Sigmoid colon (tissue), 7 donors: Measurements from ENCODE around the gene ARRB1. TPM values are rescaled to one million over a fixed set of nuclear protein-coding genes. Genes with fewer than 3 reads are reported as not detected.
"Not testable (repeated sequence)": the region's sequence is repeated elsewhere in the genome, so short reads cannot be mapped to it uniquely, and the experiment has no call there.

Experiments
- DNase-seq: peaks from one replicate; pipeline ENCODE4 v3.0.0-alpha.2; 2019
- H3K27ac ChIP-seq, 4 donors: fragments of 200-600 bp; sonication (generic); one replicate each; pipeline ENCODE4 v1.5.1; 2016 to 2019; ENCODE audit warnings: mild to moderate bottlenecking in 1 of 4
- H3K27me3 ChIP-seq, 3 donors: fragments of 200-600 bp; sonication (generic); one replicate each; pipeline ENCODE4 v1.5.1; 2019; ENCODE audit warnings: mild to moderate bottlenecking in 1 of 3
- H3K36me3 ChIP-seq, 4 donors: fragments of 200-600 bp; sonication (generic); one replicate each; pipeline ENCODE4 v1.5.1; 2016 to 2019
- H3K4me1 ChIP-seq, 4 donors: fragments of 200-600 bp; sonication (generic); one replicate each; pipeline ENCODE4 v1.5.1; 2017 to 2019
- H3K4me3 ChIP-seq, 4 donors: fragments of 200-600 bp; sonication (generic); one replicate each; pipeline ENCODE4 v1.5.1; 2017 to 2019; ENCODE audit warnings: mild to moderate bottlenecking in 2 of 4, moderate library complexity in 1 of 4
- H3K9me3 ChIP-seq, 4 donors: fragments of 200-600 bp in 3 of 4; sonication (generic) in 3 of 4; one replicate each; pipeline versions ENCODE4 v1.5.1 to v1.6.1; 2013 to 2019
- EP300 ChIP-seq, 4 donors: sonication (generic); formaldehyde crosslinking; IDR thresholded peaks; one replicate each; pipeline ENCODE4 v1.6.1; 2017; ENCODE audit warnings: antibody characterized with exemption in 4 of 4
- POLR2A ChIP-seq, 2 donors: fragments of 450-650 bp; IDR thresholded peaks; one replicate each; pipeline ENCODE4 v1.6.1; 2016; ENCODE audit warnings: antibody characterized with exemption in 2 of 2, mild to moderate bottlenecking in 2 of 2, moderate library complexity in 2 of 2
- POLR2AphosphoS5 ChIP-seq, 4 donors: sonication (generic); formaldehyde crosslinking; IDR thresholded peaks; one replicate each; pipeline ENCODE4 v1.6.1; 2017; ENCODE audit warnings: antibody characterized with exemption in 4 of 4
- WGBS, 2 donors: extraction: QIAGEN DNeasy Blood & Tissue Kit; methylation state at CpG; one replicate each; pipeline ENCODE4 v1.1.7; 2013; 5-methylcytosine and 5-hydroxymethylcytosine counted together
- intact Hi-C: fragments of 100-400 bp; cut with DNase I; formaldehyde crosslinking; loops from one replicate; pipeline ENCODE4 v1.15.1; 2023
- polyA plus RNA-seq, 3 donors: library from polyadenylated mRNA; stranded (reverse); fragments of 200-250 nt; gene quantifications; one replicate each; pipeline ENCODE4 v1.2.3, GENCODE V29; 2013
- total RNA-seq, 4 donors: library from RNA; depleted of rRNA; stranded (reverse); fragments of >200 nt; gene quantifications; one replicate each; pipeline ENCODE4 v1.1.0, GENCODE V29; 2016
- TF ChIP-seq, protein P1 (sequence below), 4 experiments: fragments of 450-650 bp in 3 of 4; fragments of 200-600 bp in 1 of 4; IDR thresholded peaks; one replicate each; pipeline ENCODE4 v1.5.1; 2016 to 2019; ENCODE audit warnings: antibody characterized with exemption in 4 of 4, mild to moderate bottlenecking in 3 of 4, moderate library complexity in 2 of 4
- donor health status: healthy with polysubstance abuse.
- donor health status: Bipolar disorder and iron deficiency.
- donor health status: healthy.

Gene ARRB1
- total and polyA plus RNA-seq, 7 donors = 24.0 to 96.7 (median 45.6) TPM

GRCh38 chr11:75380716-75381420 is 29.4 kb upstream of the ARRB1 start:
- intact Hi-C loops = no loop called here
- no peaks in the 10 kb centered on the region for H3K27me3 ChIP-seq
- DNase-seq = peak; percentile 68
- no peak overlapping the region for H3K4me3 ChIP-seq
- H3K4me1 ChIP-seq = peaks cover 0 to 5% (median 0%) of the 10 kb centered on the region in 4 donors
- H3K27ac ChIP-seq = peak overlapping the region in 1 of 4 donors; percentile 63
- H3K9me3 ChIP-seq = no peaks in the 10 kb centered on the region
- 29 to 69% methylated on average over 7 of the region's 7 CpGs for WGBS, 2 donors
- TF ChIP-seq, protein P1, sequence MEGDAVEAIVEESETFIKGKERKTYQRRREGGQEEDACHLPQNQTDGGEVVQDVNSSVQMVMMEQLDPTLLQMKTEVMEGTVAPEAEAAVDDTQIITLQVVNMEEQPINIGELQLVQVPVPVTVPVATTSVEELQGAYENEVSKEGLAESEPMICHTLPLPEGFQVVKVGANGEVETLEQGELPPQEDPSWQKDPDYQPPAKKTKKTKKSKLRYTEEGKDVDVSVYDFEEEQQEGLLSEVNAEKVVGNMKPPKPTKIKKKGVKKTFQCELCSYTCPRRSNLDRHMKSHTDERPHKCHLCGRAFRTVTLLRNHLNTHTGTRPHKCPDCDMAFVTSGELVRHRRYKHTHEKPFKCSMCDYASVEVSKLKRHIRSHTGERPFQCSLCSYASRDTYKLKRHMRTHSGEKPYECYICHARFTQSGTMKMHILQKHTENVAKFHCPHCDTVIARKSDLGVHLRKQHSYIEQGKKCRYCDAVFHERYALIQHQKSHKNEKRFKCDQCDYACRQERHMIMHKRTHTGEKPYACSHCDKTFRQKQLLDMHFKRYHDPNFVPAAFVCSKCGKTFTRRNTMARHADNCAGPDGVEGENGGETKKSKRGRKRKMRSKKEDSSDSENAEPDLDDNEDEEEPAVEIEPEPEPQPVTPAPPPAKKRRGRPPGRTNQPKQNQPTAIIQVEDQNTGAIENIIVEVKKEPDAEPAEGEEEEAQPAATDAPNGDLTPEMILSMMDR (IDR thresholded peaks at IDR 0.05) = no peak
- TF ChIP-seq POLR2AphosphoS5 (IDR thresholded peaks at IDR 0.05) = no peak
- H3K36me3 ChIP-seq = no peaks in the 10 kb centered on the region

DNA sequence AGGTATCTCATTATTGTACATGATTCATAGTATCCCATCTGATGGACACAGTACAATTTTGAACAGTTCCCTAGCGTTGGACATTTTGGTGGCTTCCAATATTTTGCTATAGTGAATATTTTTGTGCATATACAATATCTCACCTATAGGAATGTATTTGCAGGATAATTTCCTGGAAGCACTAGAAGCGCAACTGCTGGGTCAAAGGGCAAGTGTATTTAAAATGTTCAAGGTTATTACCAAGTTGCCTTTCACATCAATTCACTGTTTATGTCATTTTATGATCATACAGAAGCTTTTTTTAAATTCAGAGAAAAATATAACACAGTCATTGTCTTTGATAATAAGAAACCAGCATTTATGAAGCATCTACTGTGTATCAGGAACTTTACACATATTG is 28.8 kb upstream of the ARRB1 start:
- H3K4me3 ChIP-seq = no peak overlapping the region
- no peak for DNase-seq
- H3K27me3 ChIP-seq = no peaks in the 10 kb centered on the region
- peak overlapping the region in 1 of 4 donors; percentile 63 for H3K27ac ChIP-seq
- no peaks in the 10 kb centered on the region for H3K9me3 ChIP-seq
- no peaks in the 10 kb centered on the region for H3K36me3 ChIP-seq
- intact Hi-C loops = no loop called here
- 22 to 76% methylated on average over 2 of the region's 2 CpGs for WGBS, 2 donors
- TF ChIP-seq POLR2AphosphoS5 (IDR thresholded peaks at IDR 0.05) = no peak
- no peak for TF ChIP-seq EP300 (IDR thresholded peaks at IDR 0.05)
- TF ChIP-seq, protein P1 (IDR thresholded peaks at IDR 0.05) = no peak
- no peak for TF ChIP-seq POLR2A (IDR thresholded peaks at IDR 0.05)
- H3K4me1 ChIP-seq = peaks cover 0 to 5% (median 0%) of the 10 kb centered on the region in 4 donors

- H3K4me3 ChIP-seq, H3K27ac ChIP-seq, H3K4me1 ChIP-seq, intact Hi-C loops, DNase-seq, H3K36me3 ChIP-seq, H3K27me3 ChIP-seq, H3K9me3 ChIP-seq: not testable (repeated sequence)
- WGBS, 2 donors = 91 to 93% methylated on average over 17 of the region's 17 CpGs
These were observed 27.3 kb upstream of the ARRB1 start for GRCh38 chr11:75378776-75379175.

GRCh38 chr11:75376175-75376574 is 24.7 kb upstream of the ARRB1 start:
- H3K9me3 ChIP-seq = no peaks in the 10 kb centered on the region
- no peaks in the 10 kb centered on the region for H3K4me1 ChIP-seq
- no peak for DNase-seq
- TF ChIP-seq POLR2AphosphoS5 (IDR thresholded peaks at IDR 0.05) = no peak
- TF ChIP-seq POLR2A (IDR thresholded peaks at IDR 0.05) = no peak
- TF ChIP-seq EP300 (IDR thresholded peaks at IDR 0.05) = no peak
- TF ChIP-seq, protein P1 (IDR thresholded peaks at IDR 0.05) = no peak
- no peaks in the 10 kb centered on the region for H3K36me3 ChIP-seq
- 85 to 90% methylated on average over 9 of the region's 9 CpGs for WGBS, 2 donors
- no peaks in the 10 kb centered on the region for H3K27me3 ChIP-seq
- no peak overlapping the region for H3K4me3 ChIP-seq
- intact Hi-C loops = no loop called here
- H3K27ac ChIP-seq = no peak overlapping the region

DNA sequence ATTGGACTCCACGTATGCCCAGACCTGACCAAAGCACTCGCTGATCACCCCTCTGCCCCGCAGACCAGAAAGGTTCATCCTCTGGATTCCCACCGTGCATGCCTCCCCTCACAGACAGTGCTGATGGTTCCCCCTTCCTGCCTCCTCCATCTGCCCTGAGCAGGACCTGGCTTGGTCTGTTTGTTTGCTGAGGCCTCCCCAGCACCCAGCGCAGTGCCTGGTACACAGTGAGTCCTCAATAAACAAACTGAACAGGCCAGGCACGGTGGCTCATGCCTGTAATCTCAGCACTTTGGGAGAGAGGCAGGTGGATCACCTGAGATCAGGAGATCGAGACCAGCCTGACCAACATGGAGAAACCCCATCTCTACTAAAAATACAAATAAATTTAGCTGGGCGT is 24.2 kb upstream of the ARRB1 start:
- Histone ChIP-seq H3K9me3 (no peaks in the 10 kb centered on the region), H3K36me3 (no peaks in the 10 kb centered on the region), H3K4me3 (no peak overlapping the region), H3K4me1 (no peaks in the 10 kb centered on the region), H3K27me3 (no peaks in the 10 kb centered on the region), H3K27ac (no peak overlapping the region)
- no peak for DNase-seq
- intact Hi-C loops = no loop called here
- 72 to 87% methylated on average over 8 of the region's 8 CpGs for WGBS, 2 donors
- TF ChIP-seq POLR2AphosphoS5 (IDR thresholded peaks at IDR 0.05) = no peak
- TF ChIP-seq EP300 (IDR thresholded peaks at IDR 0.05) = no peak
- no peak for TF ChIP-seq POLR2A (IDR thresholded peaks at IDR 0.05)
- TF ChIP-seq, protein P1 (IDR thresholded peaks at IDR 0.05) = no peak
